ENCODE measurements around the gene C14orf119. TPM values are rescaled to one million over a fixed set of nuclear protein-coding genes. Genes with fewer than 3 reads are reported as not detected.
A peak's percentile ranks its signal among the peaks of the same experiment; 100 is the strongest.

Gene C14orf119
- total and polyA plus RNA-seq, 8 donors: 1.8 to 51.8 (median 25.2) TPM; not detected in 1

- Histone ChIP-seq H3K27me3 (peaks cover 0 to 32% (median 0%) of the 10 kb centered on the region in 3 donors), H3K4me1 (peaks cover 9 to 50% (median 21%) of the 10 kb centered on the region in 4 donors), H3K4me3 (no peak overlapping the region), H3K9me3 (no peaks in the 10 kb centered on the region), H3K36me3 (no peaks in the 10 kb centered on the region), H3K27ac (peak overlapping the region in 2 of 5 donors; percentile 56 to 59)
- TF ChIP-seq EP300 (IDR thresholded peaks at IDR 0.05) (no peak), POLR2A (IDR thresholded peaks at IDR 0.05) (no peak), CTCF (IDR thresholded peaks at IDR 0.05) (no peak), POLR2AphosphoS5 (IDR thresholded peaks at IDR 0.05) (no peak)
- intact Hi-C loops (cut with DNase I; ENCODE audit: low total_unique reads): loop anchor here (5.0 kb wide), 1 partner anchor 68 kb away; no protein-coding TSS in a partner anchor
- peak in 1 of 2 donors; percentile 48 for DNase-seq
- WGBS, 5 donors: 73 to 76% (median 75%) methylated on average over 16 of the region's 16 CpGs
These were observed 24.3 kb downstream of the C14orf119 start for GRCh38 chr14:23119363-23120327.

GRCh38 chr14:23120541-23121251 is 25.4 kb downstream of the C14orf119 start:
- Histone ChIP-seq H3K27ac (peak overlapping the region in 4 of 5 donors; percentile 48 to 73 (median 58)), H3K27me3 (peaks cover 0 to 23% (median 0%) of the 10 kb centered on the region in 3 donors), H3K36me3 (no peaks in the 10 kb centered on the region), H3K4me3 (no peak overlapping the region), H3K4me1 (peaks cover 9 to 46% (median 21%) of the 10 kb centered on the region in 4 donors), H3K9me3 (no peaks in the 10 kb centered on the region)
- intact Hi-C loops (cut with DNase I; ENCODE audit: low total_unique reads): loop anchor here (5.0 kb wide), 1 partner anchor 67 kb away; no protein-coding TSS in a partner anchor
- peak; percentile 93 to 96 for DNase-seq
- TF ChIP-seq CTCF (IDR thresholded peaks at IDR 0.05) (peak in 6 of 7 experiments; percentile 96 to 100 (median 99)), POLR2A (IDR thresholded peaks at IDR 0.05) (no peak), POLR2AphosphoS5 (IDR thresholded peaks at IDR 0.05) (peak in 2 of 3 donors; percentile 53 to 81)
- WGBS, 5 donors: 16 to 19% (median 19%) methylated on average over 9 of the region's 9 CpGs

- H3K9me3 ChIP-seq: no peaks in the 10 kb centered on the region
- H3K4me3 ChIP-seq: no peak overlapping the region
- H3K27me3 ChIP-seq: peaks cover 0 to 19% (median 0%) of the 10 kb centered on the region in 3 donors
- DNase-seq: peak; percentile 48 to 79
- peak overlapping the region; percentile 23 to 73 (median 56) for H3K27ac ChIP-seq
- TF ChIP-seq POLR2AphosphoS5 (IDR thresholded peaks at IDR 0.05) (peak in 1 of 3 donors; percentile 36), EP300 (IDR thresholded peaks at IDR 0.05) (no peak), CTCF (IDR thresholded peaks at IDR 0.05) (peak in 1 of 7 experiments; percentile 3)
- H3K4me1 ChIP-seq: peaks cover 9 to 53% (median 21%) of the 10 kb centered on the region in 4 donors
- intact Hi-C loops (cut with DNase I; ENCODE audit: low total_unique reads): loop anchor here (5.0 kb wide), 1 partner anchor 66 kb away; no protein-coding TSS in a partner anchor
- WGBS, 5 donors: 19 to 36% (median 24%) methylated on average over 6 of the region's 6 CpGs
- peaks cover 0 to 6% (median 3%) of the 10 kb centered on the region in 4 donors for H3K36me3 ChIP-seq
These were observed 26.1 kb downstream of the C14orf119 start for GRCh38 chr14:23121361-23121771.

GRCh38 chr14:23122086-23122485 is 26.8 kb downstream of the C14orf119 start:
- no peak for TF ChIP-seq POLR2A (IDR thresholded peaks at IDR 0.05)
- no peak for TF ChIP-seq POLR2AphosphoS5 (IDR thresholded peaks at IDR 0.05)
- TF ChIP-seq EP300 (IDR thresholded peaks at IDR 0.05): no peak
- TF ChIP-seq CTCF (IDR thresholded peaks at IDR 0.05): no peak
- Histone ChIP-seq H3K36me3 (peaks cover 0 to 13% (median 10%) of the 10 kb centered on the region in 4 donors), H3K9me3 (no peaks in the 10 kb centered on the region), H3K27ac (peak overlapping the region in 4 of 5 donors; percentile 48 to 73 (median 56)), H3K4me1 (peaks cover 9 to 57% (median 21%) of the 10 kb centered on the region in 4 donors), H3K27me3 (peaks cover 0 to 15% (median 0%) of the 10 kb centered on the region in 3 donors), H3K4me3 (no peak overlapping the region)
- intact Hi-C loops (cut with DNase I; ENCODE audit: low total_unique reads): loop anchor here (5.0 kb wide), 1 partner anchor 65 kb away; no protein-coding TSS in a partner anchor
- no peak for DNase-seq
- 84 to 98% (median 91%) methylated on average over 6 of the region's 6 CpGs for WGBS, 5 donors

Measured in stomach (tissue), 9 donors.